Hepatic stellate cell (primary cell): ENCODE results near the gene MGLL.

Source experiments
- DNase-seq: peaks from one replicate; pipeline ENCODE4 v3.0.0; 2011; ENCODE audit warnings: low spot score

The MGLL gene

DNA sequence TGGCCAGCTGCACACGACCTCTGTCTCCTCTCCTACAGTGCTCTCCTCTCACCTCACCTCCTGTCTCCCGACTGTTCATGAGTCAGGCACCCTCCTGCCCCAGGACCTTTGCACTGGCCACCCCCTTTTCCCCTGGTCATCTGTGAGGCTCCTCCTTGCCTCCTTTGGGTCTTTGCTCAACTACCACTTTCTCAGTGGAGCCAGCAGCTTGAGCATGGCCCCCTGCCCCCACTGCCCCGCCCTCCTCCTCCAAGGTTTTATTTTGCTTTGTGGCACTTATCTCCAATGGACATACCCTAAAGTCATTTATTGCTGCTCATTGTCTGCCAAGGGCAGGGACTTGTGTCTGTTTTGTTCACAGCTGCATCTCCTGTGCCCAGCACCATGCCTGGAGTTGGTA, 64.3 kb downstream of the MGLL start:
- DNase-seq, result no peak

DNA sequence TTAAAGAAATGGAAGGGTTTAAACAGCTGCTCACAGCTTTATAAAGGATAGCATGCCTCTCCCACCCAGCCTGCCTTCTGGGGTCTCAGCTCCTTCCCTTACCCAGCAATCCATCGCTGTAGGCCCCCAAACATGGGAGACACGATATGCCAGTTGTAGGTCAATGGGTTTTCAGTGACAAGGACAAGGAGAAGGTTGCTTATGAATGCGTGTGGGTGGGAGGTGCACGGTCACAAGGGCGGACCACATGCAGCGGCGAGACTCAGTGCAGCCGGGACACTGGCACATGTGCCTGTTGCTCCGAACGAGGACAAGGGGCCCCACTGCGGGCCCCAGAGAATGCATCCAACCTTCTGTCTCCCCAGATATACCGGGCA, 67.0 kb downstream of the MGLL start:
- DNase-seq, result no peak

DNA sequence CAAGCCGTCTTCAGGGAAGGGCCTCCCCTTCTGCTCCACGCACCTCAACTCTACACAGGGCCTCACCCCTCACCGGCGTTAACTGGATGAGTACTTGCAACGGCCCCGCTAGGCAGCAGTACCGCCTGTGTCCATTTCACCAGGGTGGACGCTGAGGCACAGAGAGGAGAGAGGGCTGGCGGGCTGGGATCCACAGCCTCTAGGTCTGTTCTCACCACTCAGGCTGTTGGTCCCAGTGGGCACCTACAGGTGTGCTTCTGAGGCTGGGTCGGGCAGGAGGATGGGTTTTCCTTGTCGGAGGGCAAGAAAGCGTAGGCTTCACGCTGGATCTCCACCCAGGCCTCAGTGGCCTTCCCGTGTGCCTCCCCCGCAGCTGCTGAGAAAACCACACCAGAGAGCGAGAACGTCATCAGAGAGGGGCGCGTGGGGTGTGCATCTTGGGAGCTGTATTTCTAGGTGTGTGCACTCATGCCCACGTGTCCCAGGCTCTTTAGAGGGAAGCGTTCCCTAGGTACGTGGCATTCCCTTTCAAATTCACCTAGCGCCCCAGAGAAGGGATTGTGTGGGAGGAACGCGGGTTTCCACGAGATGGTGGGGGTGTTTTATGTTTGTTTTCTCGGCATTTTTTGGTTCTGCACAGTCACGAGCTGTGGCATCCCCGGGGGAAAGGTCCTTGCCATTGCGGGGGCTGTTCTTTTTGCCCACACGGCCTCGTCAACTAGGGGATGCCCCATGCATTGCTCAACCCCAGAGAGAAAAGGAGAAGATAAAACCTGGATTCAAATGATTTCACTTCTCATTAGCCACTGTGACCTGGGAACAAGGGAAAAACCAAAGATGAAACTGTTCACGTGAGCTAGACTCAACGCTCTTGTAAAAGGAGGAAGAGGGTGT, 67.7 kb downstream of the MGLL start:
- no peak for DNase-seq

DNA sequence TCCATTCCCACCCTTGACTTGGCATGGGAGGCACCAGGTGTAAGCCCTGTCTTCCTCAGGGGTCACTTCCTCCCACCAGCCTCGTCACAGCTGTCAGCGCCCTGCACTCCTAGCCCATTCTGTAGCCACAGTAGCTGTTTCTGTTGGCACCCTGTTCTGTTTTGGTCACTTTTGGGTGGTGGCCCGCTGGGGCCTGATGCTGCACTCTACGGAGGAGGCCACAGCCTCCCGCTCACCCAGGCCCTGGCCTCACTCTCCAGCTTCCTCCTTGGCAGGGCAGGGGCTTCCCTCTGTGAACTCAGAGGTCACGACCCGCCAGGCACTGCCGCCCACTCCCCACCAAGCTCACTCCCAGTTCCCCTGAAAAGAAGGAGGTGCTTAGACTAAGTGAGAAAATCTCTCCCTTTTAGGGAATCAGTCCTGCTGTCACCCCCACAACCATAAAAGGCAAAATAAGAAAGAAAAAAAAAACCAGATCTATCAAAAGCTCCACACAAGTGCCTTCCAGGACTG, 68.4 kb downstream of the MGLL start:
- no peak for DNase-seq

DNA sequence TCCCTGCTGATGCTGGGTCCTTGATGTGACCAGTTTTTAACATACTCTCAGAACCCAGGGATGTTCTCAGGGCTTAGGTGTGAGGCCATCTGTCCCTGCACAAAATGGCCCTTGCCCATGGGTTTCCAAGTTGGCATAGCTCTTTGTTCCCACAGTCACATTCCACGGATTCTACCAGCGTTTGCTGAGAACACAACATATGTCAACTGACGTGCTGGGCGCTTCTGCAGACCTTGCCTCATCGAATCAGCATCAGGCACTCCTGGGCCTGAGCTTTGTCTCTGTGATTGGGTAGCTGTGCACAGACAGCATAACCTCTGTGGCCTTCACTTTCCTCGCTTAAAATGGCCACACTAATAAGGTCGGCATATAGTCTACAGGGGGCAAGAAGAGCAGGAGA, 69.0 kb downstream of the MGLL start:
- no peak for DNase-seq

DNA sequence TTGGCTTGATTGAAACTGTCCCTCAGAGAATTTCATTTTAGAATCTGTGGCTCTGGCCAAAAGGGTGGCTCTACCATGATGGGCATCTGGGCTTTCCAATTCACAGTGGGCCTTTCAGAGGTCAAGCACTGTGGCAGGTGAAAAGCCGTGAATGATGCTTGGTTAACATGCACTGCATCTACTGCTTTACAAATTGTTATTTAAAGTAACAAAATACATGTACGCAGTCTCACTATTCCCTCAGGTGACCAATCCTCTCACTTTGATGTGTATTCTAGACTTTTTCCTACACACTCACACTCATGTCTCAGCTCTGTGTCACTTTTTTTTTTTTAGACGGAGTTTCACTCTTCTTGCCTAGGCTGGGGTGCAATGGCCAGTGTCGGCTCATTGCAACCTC, 70.5 kb downstream of the MGLL start:
- no peak for DNase-seq

DNA sequence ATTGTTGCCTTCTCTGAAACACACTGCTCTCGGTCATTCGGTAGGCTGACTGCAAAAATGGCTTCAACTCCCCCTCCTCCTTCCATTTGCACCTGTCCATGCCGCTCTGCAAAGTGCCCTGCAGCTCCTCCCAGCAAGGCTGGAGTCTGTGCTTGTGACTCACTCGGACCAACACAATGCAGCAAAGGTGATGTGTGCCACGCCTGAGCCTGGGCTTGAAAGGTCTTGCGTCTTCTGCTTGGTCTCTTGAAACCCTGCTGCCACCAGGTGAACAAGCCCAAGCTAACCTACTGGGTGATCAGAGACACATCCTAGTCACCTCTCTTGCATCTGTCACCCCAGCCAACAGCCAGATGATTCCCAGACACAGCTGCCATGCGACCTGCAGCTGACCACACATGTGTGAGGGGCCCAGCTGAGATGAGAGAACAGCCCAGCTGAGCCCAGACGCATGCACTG, 71.1 kb downstream of the MGLL start:
- no peak for DNase-seq

DNA sequence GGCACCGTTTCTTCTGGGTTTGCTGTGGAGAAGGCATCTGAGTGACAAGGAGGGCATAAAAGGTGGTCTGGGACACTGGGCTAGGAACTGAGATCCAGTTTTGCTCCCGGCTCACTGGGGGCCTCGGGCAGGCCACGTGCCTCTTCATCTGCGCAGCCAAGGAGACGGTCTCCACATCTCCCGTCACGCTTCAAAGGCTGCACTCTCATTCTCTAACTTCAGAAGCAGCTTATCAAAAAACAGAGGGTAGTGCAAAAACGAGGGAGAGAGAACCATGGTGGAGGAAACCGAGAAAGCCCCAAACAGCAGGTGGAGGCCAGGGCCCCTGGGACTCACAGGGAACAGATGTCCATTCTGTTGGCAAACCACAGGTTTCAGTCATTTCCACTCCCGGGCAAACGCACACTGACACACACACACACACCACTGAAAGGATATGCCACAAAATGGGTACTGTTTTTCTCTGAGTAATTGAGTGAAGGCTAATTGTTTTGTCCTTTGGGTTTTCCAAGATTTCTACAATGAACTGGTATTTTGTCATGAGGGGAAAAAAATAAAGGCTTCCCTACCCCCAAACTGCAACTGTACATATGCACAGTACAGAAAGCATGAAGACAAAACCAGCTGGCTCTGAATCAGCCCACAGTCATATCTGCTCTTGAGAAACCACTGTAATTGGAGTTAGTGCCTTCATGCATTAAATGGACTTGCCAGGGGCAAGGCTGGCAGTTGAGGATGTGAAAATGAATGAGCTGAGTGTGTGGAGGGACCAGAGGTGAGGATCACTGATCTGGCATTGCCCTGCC, 71.9 kb downstream of the MGLL start:
- peak; percentile 60 for DNase-seq

DNA sequence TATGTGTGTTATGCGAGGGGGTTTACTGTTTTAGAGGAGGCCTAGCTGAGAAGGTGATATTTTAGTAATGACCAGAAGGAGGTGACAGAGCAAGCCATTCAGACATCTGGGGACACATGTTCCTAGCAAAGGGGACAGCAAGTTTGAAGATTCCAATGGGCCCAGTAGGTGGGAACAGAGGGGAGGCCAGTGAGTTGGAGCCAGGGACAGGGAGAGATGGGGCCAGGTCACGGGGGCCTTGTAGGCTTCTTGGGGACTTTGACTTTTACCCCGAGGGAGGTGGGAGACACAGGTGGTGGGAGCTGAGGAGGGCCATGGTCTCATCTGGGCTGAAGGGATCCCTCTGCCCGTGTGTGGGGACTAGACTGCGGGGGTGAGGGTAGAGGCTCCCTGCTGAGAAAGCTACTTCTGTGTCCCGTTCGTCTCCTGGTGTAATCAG, 72.5 kb downstream of the MGLL start:
- no peak for DNase-seq

DNA sequence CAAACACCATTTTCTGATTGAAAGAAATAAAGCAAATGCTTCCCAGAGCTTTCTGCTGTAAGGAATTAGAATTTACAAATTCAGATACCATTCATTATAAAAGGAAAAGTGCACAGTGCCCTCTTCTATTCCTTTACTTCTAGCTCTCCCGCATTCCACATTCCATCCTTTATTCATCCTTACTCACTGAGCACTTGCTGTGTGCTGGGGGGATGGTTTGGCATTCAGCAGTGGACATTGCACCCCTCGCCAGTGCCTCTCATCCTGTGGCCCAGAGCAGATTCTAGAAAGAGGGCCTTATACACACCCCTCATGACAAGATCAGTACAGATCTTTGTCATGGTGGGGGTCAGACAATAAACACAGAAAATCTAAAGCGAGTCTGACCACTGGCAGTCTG, 73.0 kb downstream of the MGLL start:
- no peak for DNase-seq

DNA sequence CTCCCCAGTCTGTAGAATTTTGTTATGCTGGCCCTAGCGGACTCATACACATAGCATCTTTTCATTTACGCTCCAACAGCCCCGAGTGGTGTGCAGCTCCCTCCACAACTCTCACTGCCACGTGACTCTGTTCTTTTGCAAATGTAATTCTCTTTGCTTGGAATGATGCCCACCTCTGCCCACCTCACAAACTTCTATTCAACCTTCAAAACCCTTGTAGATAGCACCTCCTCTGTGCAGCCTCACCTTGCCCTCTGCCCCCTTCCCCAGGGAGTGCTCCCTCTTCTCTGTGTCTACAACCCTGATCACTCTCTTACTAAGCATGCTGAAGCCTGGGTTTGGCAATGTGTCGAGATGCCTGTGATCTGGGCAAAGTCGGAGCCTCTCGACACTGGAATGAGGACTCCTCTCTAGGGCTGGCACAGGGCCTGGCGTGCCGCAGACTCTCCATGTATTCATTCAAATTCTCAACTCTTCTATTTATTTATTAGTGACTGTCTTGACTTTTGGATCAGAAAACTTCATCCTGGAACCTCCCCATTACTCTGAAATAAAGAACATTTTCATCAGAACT, 73.5 kb downstream of the MGLL start:
- no peak for DNase-seq

DNA sequence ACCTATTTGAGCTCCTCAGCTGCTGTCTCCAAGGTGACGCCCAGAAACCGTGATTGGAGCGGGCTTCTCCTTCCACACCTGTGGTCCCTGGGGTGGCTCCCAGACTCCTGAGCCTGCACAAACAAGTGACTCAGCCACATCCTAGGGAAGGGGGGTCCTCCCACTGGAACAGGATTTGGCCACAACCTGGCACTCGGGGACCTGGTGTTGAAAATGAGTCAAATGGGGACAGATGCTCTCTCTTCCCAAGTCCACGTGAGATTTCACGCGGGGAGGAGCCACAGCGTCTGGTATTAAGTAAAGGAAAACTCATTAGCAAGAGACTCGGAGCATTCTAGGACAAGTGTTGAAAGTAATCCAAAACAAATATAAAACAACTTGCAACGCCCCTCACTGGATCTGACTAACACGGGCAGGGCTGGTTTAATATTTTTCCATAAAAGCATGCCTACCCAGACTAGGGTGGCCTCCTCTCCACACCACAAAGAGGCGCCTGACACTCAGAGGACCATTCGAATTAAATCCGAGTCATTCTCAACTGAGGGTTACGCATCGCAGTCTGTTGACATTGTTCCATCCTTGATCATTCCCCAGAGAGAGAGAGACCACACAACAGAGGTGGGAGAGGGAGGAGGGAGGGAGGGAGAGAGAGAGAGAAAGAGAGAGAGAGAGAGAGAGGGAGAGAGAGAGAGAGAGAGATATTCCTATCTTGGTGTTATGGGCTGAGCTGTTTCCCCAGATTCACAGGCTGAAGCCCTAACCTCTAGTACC, 74.4 kb downstream of the MGLL start:
- DNase-seq, result peak; percentile 92

DNA sequence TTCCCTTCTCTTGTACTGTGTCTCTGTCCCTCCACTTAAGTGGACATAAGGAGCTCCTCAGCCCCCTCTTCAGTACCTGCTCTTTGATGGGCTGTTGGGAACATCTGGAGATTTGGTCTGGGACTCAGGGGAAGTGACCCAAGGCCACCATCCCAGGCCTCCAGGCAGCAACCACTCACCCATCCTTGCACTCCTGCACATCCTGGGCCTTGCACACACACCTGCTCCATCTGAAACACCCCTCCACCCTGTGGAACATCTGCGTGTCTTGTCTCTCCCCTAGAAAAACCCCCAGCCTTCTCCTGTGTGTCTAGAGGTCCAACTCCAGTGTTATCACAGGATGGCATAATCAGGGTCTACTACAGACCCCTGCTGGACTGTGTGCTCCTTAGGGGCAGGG, 75.2 kb downstream of the MGLL start:
- DNase-seq, result no peak

DNA sequence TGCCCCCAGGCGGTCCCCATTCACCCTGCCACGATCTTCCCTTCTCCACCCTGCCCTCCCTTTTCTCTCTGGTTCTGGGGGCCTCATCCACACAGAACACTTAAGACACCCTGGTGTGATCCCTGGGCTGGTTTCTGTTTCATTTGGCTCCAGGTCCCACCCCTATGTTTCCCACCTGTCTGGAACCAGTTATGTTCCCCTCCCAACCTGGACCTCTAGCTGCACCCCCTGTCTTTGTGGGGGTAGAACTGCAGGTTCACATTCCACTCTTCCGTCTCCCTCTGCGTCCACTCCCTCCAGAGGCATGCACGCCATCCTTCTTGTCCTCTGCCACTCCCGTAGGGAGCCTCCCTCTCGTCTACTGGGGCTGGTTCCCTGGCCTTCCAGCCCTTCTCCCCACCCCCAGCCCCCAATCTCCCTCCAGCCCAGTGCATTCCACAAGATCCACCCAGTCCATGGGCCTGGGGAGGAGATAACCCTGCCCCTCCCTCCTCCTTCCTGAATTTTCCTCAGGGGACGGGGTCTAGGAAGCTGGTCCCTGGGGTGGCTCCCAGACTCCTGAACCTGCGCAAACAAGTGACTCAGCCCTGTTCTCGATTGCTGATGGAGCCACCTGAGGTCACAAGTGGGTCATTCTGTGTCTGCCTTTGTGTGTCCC, 75.8 kb downstream of the MGLL start:
- no peak for DNase-seq

DNA sequence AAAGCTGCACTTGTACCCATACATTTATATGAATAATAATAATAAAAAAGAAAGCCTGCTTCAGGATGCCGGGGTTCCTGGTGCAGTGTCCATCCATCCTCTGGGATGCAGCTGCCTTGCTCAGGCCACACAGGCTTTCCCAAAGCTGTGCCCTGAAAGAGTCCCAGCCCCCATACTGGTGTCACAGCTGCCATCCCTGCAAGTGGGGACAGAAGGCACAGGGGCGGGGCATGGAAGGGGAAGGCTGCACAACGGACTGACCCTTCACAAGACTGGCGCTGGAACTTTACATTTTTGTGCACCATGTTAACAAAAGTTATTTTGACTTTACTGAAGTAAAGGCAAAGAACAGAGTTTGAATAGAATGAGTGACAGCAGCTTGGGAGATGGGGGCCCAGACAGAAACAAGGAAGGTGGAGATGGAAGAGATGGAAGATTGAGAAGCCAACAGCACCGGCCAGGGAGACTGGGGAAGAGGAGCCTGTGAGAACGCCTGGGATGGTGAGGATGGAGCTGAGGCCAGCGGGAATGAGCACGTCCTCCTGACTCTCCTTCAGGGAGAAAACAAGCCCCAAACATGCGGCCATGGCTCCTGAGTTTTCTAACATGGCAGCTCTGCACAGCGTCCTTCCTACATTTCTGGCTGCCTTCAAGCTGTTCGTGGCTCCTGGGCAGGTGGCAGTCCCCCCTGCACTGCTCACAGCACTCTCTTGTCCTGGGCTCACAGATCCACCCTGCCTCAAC, 76.5 kb downstream of the MGLL start:
- DNase-seq, result no peak

DNA sequence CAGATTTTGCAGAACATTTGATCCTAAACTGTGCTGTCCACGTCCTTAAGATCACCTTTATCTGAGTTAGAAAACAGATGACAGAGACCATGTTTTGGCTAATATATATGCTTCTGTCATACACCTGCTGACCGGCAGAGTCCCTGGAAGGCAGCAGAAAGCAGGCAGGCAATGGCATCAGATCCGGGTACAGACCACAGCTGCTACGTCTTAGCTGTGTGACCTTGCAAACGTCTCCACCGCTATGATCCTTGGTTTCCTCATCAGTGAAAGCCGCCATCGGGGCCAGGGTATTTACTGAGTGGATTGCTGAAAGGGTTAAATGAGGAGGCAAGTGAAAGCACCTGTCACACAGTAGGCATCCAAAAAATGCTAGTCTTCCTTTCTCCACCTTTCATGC, 77.4 kb downstream of the MGLL start:
- no peak for DNase-seq

DNA sequence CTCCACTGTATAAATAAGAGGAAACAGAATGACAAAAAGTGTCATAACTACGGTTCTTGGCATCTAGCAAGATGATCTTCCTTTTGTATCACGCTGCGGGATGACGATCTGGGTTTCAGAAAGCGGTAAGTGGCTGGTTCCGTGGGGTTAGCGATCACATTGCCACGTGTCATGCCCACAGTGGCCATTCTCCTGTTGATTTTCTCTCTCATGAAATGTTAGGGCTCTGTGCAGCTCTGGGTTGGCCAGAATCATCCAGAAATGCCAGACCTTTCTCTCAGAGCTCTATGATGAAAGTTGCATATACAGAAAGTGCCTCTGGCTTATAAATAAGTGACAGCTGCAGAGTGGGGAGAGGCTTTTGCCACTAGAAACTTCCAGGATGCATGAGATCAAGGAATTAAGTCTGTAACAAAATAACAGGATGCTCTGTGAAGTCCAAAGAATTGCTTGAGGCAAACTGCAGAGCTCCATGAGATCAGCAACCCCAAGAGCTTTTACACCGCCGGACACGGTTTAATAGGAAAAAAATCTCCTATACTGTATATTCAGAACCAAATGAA, 78.0 kb downstream of the MGLL start:
- DNase-seq, result no peak

DNA sequence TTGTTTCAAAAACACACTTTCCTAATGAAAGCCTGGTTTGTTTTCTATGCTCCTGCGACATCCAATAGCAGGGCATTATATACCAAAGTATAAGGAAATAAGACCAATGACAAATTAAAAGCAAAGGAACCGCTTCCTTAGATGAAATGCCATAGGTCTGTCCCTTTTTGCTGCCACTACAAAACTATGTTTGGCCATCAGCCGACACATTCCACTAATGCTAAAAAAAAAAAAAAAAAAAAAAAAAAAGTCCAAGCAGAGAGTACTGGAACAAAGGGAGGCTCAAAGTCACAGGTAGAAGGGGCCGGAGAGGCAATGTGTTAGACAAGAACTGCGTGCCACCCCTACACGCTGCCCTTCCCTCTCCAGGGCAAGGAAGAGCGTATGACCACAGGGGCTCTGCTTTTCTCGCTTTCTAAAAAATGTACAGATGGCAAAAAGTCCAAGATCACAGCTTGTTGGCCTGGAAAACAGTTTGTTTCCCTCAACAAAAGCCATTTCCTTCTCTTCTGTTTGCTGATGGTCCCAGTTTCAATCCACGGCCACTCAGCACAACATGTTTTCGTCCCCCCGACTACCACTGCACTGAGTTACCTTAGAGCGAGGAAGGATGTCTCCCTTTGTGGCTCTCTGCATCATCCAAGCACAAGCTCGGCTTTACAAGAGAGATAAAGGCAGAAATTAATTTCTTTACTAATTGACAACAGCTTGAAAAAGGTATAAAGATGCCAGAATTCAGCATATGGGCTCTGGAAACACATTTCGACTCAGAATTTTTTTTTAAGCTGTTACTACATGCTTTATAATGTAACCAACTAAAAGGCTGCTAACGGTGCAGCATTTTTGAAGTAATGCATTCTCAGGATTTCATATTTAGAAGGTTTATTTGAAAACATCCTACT, 78.7 kb downstream of the MGLL start:
- DNase-seq, result no peak

DNA sequence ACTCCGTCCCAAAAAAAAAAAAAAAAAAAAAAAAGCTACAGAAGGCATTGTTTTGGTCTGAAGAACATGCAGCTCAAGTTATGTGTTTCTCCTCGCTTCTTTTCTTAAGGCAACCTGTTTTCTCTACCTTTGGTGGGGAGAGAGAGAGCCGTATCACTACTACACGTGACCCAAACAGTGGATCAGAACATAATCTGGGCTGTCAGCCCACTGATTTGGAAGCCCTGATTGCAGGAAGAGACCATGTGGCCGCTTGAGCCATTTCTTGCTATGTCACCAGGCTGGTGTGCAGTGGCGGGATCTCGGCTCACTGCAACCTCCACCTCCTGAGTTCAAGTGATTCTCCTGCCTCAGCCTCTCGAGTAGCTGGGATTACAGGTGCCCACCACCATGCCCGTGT, 79.7 kb downstream of the MGLL start:
- no peak for DNase-seq
